GM23338 (cell line): ENCODE measurements around the gene UGT1A3. TPM values are rescaled to one million over a fixed set of nuclear protein-coding genes. Genes with fewer than 3 reads are reported as not detected.

Experiments
- ATAC-seq: fragments of 200-7000 bp; cut with Tn5 transposase; 3 replicates; pipeline ENCODE4 v1.9.1; 2020
- DNase-seq: peaks from one replicate; pipeline ENCODE4 v3.0.0-alpha.2; 2015; ENCODE audit warnings: low spot score
- H2AFZ ChIP-seq: fragments of 200-600 bp; sonication (generic); 2 replicates; pipeline ENCODE4 v1.8.0; 2016; ENCODE audit warnings: antibody characterized with exemption, mild to moderate bottlenecking, moderate library complexity
- H3F3A ChIP-seq: fragments of 200-600 bp; sonication (generic); replicated peaks from 2 replicates; pipeline ENCODE4 v1.8.0; 2017; ENCODE audit warnings: antibody characterized with exemption, mixed run types, low read depth
- H3K27ac ChIP-seq: fragments of 200-600 bp; sonication (generic); 2 replicates; pipeline ENCODE4 v1.6.1; 2016; ENCODE audit warnings: low read depth
- H3K27me3 ChIP-seq: fragments of 200-600 bp; sonication (generic); 2 replicates; pipeline ENCODE4 v1.8.0; 2016; ENCODE audit warnings: mild to moderate bottlenecking, mixed run types, moderate library complexity; ENCODE audit not compliant: insufficient read depth
- H3K36me3 ChIP-seq: fragments of 200-600 bp; sonication (generic); 2 replicates; pipeline ENCODE4 v1.8.0; 2016; ENCODE audit warnings: mild to moderate bottlenecking; ENCODE audit not compliant: insufficient read depth
- H3K4me1 ChIP-seq: fragments of 200-600 bp; sonication (generic); 2 replicates; pipeline ENCODE4 v1.8.0; 2016; ENCODE audit warnings: mild to moderate bottlenecking, moderate library complexity; ENCODE audit not compliant: insufficient read depth
- H3K4me2 ChIP-seq: fragments of 200-600 bp; sonication (generic); 2 replicates; pipeline ENCODE4 v1.7.1; 2017; ENCODE audit warnings: mixed run types
- H3K4me3 ChIP-seq: fragments of 200-600 bp; sonication (generic); 2 replicates; pipeline ENCODE4 v1.6.1; 2016; ENCODE audit warnings: mixed run types
- H3K79me2 ChIP-seq: fragments of 200-600 bp; sonication (generic); replicated peaks from 2 replicates; pipeline ENCODE4 v1.8.0; 2017; ENCODE audit warnings: mild to moderate bottlenecking; ENCODE audit not compliant: insufficient read depth
- H3K9me2 ChIP-seq: fragments of 200-600 bp; sonication (generic); 2 replicates; pipeline ENCODE4 v1.8.0; 2017; ENCODE audit not compliant: insufficient read depth
- H4K20me1 ChIP-seq: fragments of 200-600 bp; sonication (generic); replicated peaks from 2 replicates; pipeline ENCODE4 v1.8.0; 2017; ENCODE audit warnings: mild to moderate bottlenecking; ENCODE audit not compliant: insufficient read depth
- H3K27ac Mint-ChIP-seq: 2 replicates; pipeline ENCODE4 v1.8.0; 2020; ENCODE audit warnings: inconsistent platforms, mild to moderate bottlenecking, moderate library complexity, mixed read lengths
- H3K27me3 Mint-ChIP-seq: 3 replicates; pipeline ENCODE4 v1.8.0; 2022; ENCODE audit warnings: low read depth, mild to moderate bottlenecking, moderate library complexity, mixed read lengths, inconsistent platforms; ENCODE audit not compliant: insufficient read depth, poor library complexity
- H3K36me3 Mint-ChIP-seq: 3 replicates; pipeline ENCODE4 v1.8.0; 2021; ENCODE audit warnings: low read depth, mild to moderate bottlenecking, inconsistent platforms, moderate library complexity, mixed read lengths
- H3K4me1 Mint-ChIP-seq: 3 replicates; pipeline ENCODE4 v1.8.0; 2020; ENCODE audit warnings: mild to moderate bottlenecking, inconsistent platforms, mixed read lengths
- H3K4me3 Mint-ChIP-seq: 3 replicates; pipeline ENCODE4 v1.8.0; 2021; ENCODE audit warnings: moderate library complexity, mild to moderate bottlenecking, inconsistent platforms, mixed read lengths
- H3K9me3 Mint-ChIP-seq: 3 replicates; pipeline ENCODE4 v1.8.0; 2020; ENCODE audit warnings: moderate library complexity, mild to moderate bottlenecking, inconsistent platforms, mixed read lengths
- ETS1 ChIP-seq: IDR thresholded peaks from 2 replicates; pipeline ENCODE4 v1.6.1; 2016; ENCODE audit warnings: antibody characterized with exemption
- JUNB ChIP-seq: IDR thresholded peaks from one replicate; pipeline ENCODE4 v1.6.1; 2016; ENCODE audit warnings: antibody characterized with exemption; ENCODE audit not compliant: unreplicated experiment
- REST ChIP-seq: IDR thresholded peaks from one replicate; pipeline ENCODE4 v1.6.1; 2018; ENCODE audit warnings: antibody characterized with exemption; ENCODE audit not compliant: unreplicated experiment
- STAT1 ChIP-seq: IDR thresholded peaks from one replicate; pipeline ENCODE4 v1.6.1; 2016; ENCODE audit warnings: antibody characterized with exemption; ENCODE audit not compliant: unreplicated experiment
- ZNF114 ChIP-seq: fragments of 250-450 bp; sonication (Bioruptor Pico); IDR thresholded peaks from 2 replicates; pipeline ENCODE4 v1.5.0; 2020; ENCODE audit warnings: mild to moderate bottlenecking, moderate library complexity
- ZNF462 ChIP-seq: fragments of 250-450 bp; sonication (Bioruptor Pico); IDR thresholded peaks from 2 replicates; pipeline ENCODE4 v1.5.0; 2020; ENCODE audit warnings: mild to moderate bottlenecking, moderate library complexity
- polyA plus RNA-seq: library from polyadenylated mRNA; unstranded; fragments of >200 nt; fragmentation: Nextera tagmentation; extraction: Ambion mirVana; gene quantifications from 2 replicates; pipeline ENCODE4 v1.2.1, GENCODE V29; 2016
- total RNA-seq: library from RNA; depleted of rRNA; stranded (reverse); fragments of >200 nt; shearing (Covaris generic); gene quantifications from 2 replicates; pipeline ENCODE4 v1.2.3, GENCODE V29; 2014

The UGT1A3 gene
- total and polyA plus RNA-seq, 2 experiments from 2014 or later: not detected

- TF ChIP-seq ZNF462 (CRISPR knock-in tag): no peak
Observed at GRCh38 chr2:233791151-233791882, 62.5 kb downstream of the UGT1A3 start (continued).

GRCh38 chr2:233791883-233792329 lies 63.1 kb downstream of the UGT1A3 start:
- ATAC-seq (no peak), DNase-seq (no peak)
- no peaks in the 10 kb centered on the region for H3K36me3 ChIP-seq
- Mint-ChIP-seq H3K36me3 (no peaks in the 10 kb centered on the region; the same call in 2 of the 3 replicates), H3K4me1 (no peaks in the 10 kb centered on the region; the same call in 2 of the 3 replicates), H3K27ac (no peak overlapping the region), H3K27me3 (peaks cover 11% of the 10 kb centered on the region), H3K4me3 (no peak overlapping the region), H3K9me3 (peaks cover 12% of the 10 kb centered on the region)
- no peaks in the 10 kb centered on the region for H4K20me1 ChIP-seq
- no peaks in the 10 kb centered on the region for H3K9me2 ChIP-seq
- no peaks in the 10 kb centered on the region for H3K4me1 ChIP-seq
- H3K79me2 ChIP-seq: no peaks in the 10 kb centered on the region
- TF ChIP-seq ETS1: no peak
- TF ChIP-seq REST: no peak
- TF ChIP-seq ZNF114 (CRISPR knock-in tag): no peak
- no peak for TF ChIP-seq STAT1
- TF ChIP-seq JUNB: no peak
- no peak overlapping the region for H3K27ac ChIP-seq
- no peak overlapping the region for H3K4me2 ChIP-seq
- no peak overlapping the region for H2AFZ ChIP-seq
- H3K27me3 ChIP-seq: no peaks in the 10 kb centered on the region
- no peaks in the 10 kb centered on the region for H3F3A ChIP-seq
- no peak overlapping the region for H3K4me3 ChIP-seq
